ENCODE measurements around the gene RDH8.

RDH8 gene

GRCh38 chr19:10013316-10013715 lies at the start of gene RDH8:
RDH8 (plus strand) TSS chr19:10013483; CDS start chr19:10013498, 15 bp downstream.
- intact Hi-C loops (cut with DNase I; ENCODE audit: low total_unique reads), result no loop called here
- H3K4me1 ChIP-seq, result peaks cover 0 to 26% (median 24%) of the 10 kb centered on the region in 4 donors

GRCh38 chr19:9966024-9966423 lies 47.3 kb upstream of the RDH8 start:
- Histone ChIP-seq H3K36me3 (peaks cover 0 to 5% (median 0%) of the 10 kb centered on the region in 3 donors), H3K4me1 (no peaks in the 10 kb centered on the region), H3K27ac (no peak overlapping the region), H3K9me3 (no peaks in the 10 kb centered on the region), H3K27me3 (peaks cover 0 to 4% of the 10 kb centered on the region in 2 donors), H3K4me3 (no peak overlapping the region)
- intact Hi-C loops (cut with DNase I; ENCODE audit: low total_unique reads), result no loop called here
- no peak for DNase-seq
- no peak for TF ChIP-seq CTCF (IDR thresholded peaks at IDR 0.05)

More at GRCh38 chr19:10013316-10013715, at the start of gene RDH8:
- H3K27me3 ChIP-seq, result peaks cover 0 to 62% of the 10 kb centered on the region in 2 donors
- no peaks in the 10 kb centered on the region for H3K36me3 ChIP-seq
- H3K27ac ChIP-seq, result no peak within 1 kb of the TSS
- DNase-seq, result no peak
- TF ChIP-seq CTCF (IDR thresholded peaks at IDR 0.05), result no peak
- H3K9me3 ChIP-seq, result no peaks in the 10 kb centered on the region
- H3K4me3 ChIP-seq, result no peak within 1 kb of the TSS

- Histone ChIP-seq H3K27ac (no peak overlapping the region), H3K9me3 (no peaks in the 10 kb centered on the region), H3K36me3 (peaks cover 0 to 5% (median 0%) of the 10 kb centered on the region in 3 donors), H3K27me3 (peaks cover 0 to 4% of the 10 kb centered on the region in 2 donors), H3K4me3 (no peak overlapping the region), H3K4me1 (no peaks in the 10 kb centered on the region)
- DNase-seq, result no peak
- intact Hi-C loops (cut with DNase I; ENCODE audit: low total_unique reads), result no loop called here
- no peak for TF ChIP-seq CTCF (IDR thresholded peaks at IDR 0.05)
These were observed 46.8 kb upstream of the RDH8 start for GRCh38 chr19:9966448-9966847.

GRCh38 chr19:9967326-9967725 lies 46.0 kb upstream of the RDH8 start:
- Histone ChIP-seq H3K27ac (no peak overlapping the region), H3K4me1 (no peaks in the 10 kb centered on the region), H3K9me3 (no peaks in the 10 kb centered on the region), H3K4me3 (no peak overlapping the region), H3K27me3 (peaks cover 0 to 4% of the 10 kb centered on the region in 2 donors), H3K36me3 (peaks cover 0 to 5% (median 0%) of the 10 kb centered on the region in 3 donors)
- intact Hi-C loops (cut with DNase I; ENCODE audit: low total_unique reads), result no loop called here
- TF ChIP-seq CTCF (IDR thresholded peaks at IDR 0.05), result no peak
- no peak for DNase-seq

GRCh38 chr19:9968820-9969687 lies 44.2 kb upstream of the RDH8 start:
- no peak overlapping the region for H3K27ac ChIP-seq
- H3K4me3 ChIP-seq, result no peak overlapping the region
- no peaks in the 10 kb centered on the region for H3K9me3 ChIP-seq
- intact Hi-C loops (cut with DNase I; ENCODE audit: low total_unique reads), result no loop called here
- H3K4me1 ChIP-seq, result no peaks in the 10 kb centered on the region
- TF ChIP-seq CTCF (IDR thresholded peaks at IDR 0.05), result no peak
- peaks cover 0 to 6% (median under 1%) of the 10 kb centered on the region in 3 donors for H3K36me3 ChIP-seq
- peaks cover 0 to 4% of the 10 kb centered on the region in 2 donors for H3K27me3 ChIP-seq
- DNase-seq, result no peak
